DOHH2 (cell line): ENCODE measurements around the gene ARHGEF12.

ENCODE experiments used
- EZH2phosphoT487 ChIP-seq: fragments of 200-600 bp; sonication (generic); IDR thresholded peaks from 2 replicates; pipeline ENCODE4 v1.6.1; 2017; ENCODE audit warnings: borderline replicate concordance, mild to moderate bottlenecking, antibody characterized with exemption, low read length, moderate library complexity, mixed read lengths
- TF ChIP-seq, protein P1 (sequence below): fragments of 200-600 bp; sonication (generic); IDR thresholded peaks from one replicate; pipeline ENCODE4 v1.5.1; 2014; ENCODE audit warnings: antibody characterized with exemption, mild to moderate bottlenecking, low read depth, low read length; ENCODE audit not compliant: poor library complexity, severe bottlenecking

DNA sequence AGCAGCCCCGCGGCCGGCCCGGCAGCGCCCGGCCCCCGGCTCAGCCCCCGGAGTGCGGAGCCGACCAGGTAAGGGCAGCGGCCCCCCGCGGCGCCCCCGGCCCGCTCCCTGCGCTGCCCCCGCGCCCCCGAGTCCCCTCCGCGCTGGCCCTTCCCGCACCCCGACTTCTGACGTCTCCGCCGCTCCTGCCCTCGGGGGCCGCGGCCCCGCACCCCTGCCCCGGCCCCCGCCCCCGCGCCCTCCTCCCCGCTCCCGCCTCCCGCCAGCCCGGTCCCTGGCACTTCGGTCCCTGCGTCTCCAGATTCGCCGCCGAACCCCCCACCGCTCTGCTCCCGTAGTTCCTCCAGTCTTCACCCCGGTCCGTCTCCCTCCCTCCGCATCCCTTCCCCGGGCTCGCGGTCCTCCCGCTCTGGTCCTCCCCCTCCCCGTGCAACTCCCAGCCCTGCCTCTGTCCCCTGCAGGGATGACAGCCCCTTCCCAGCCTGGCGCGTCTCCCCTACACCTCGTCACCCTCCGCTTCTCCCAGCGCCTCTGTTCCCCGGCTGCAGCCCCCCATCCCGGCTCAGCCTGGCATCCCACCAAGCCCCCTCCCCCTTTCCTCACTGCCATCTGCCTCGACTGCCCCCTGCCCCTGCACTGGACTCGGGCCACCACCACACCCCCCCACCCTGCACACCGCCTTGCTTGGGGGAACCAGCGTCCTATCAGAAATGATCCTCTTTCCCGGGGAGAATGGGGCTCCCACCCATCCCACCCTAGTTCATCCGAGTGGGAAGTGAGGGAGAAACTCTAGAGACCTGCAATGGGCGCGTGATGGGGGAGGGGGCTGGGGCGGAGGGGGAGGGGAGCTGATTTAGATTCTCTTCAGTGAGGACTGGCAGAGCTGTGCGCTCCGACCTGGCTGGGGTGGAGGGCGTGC lies 175.9 kb downstream of the ARHGEF12 start:
- TF ChIP-seq, protein P1, sequence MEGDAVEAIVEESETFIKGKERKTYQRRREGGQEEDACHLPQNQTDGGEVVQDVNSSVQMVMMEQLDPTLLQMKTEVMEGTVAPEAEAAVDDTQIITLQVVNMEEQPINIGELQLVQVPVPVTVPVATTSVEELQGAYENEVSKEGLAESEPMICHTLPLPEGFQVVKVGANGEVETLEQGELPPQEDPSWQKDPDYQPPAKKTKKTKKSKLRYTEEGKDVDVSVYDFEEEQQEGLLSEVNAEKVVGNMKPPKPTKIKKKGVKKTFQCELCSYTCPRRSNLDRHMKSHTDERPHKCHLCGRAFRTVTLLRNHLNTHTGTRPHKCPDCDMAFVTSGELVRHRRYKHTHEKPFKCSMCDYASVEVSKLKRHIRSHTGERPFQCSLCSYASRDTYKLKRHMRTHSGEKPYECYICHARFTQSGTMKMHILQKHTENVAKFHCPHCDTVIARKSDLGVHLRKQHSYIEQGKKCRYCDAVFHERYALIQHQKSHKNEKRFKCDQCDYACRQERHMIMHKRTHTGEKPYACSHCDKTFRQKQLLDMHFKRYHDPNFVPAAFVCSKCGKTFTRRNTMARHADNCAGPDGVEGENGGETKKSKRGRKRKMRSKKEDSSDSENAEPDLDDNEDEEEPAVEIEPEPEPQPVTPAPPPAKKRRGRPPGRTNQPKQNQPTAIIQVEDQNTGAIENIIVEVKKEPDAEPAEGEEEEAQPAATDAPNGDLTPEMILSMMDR, result no peak
- TF ChIP-seq EZH2phosphoT487, result no peak
